Subcutaneous adipose tissue (tissue), 4 donors: ENCODE results near the gene PACRG. TPM values are rescaled to one million over a fixed set of nuclear protein-coding genes. Genes with fewer than 3 reads are reported as not detected.

ENCODE experiments used
- CTCF ChIP-seq: fragments of 450-650 bp; IDR thresholded peaks from one replicate; pipeline ENCODE4 v1.5.1; 2016; ENCODE audit warnings: low read depth, mild to moderate bottlenecking, control low read depth, antibody characterized with exemption, moderate library complexity
- total RNA-seq, 4 donors: library from RNA; depleted of rRNA; stranded (reverse); fragments of >200 nt; gene quantifications; one replicate each; pipeline ENCODE4 v1.1.0, GENCODE V29; 2016

PACRG gene
- total RNA-seq, 4 donors from 2014 or later: 0.34 TPM; not detected in 3

GRCh38 chr6:163352011-163352685 is 624.4 kb downstream of the PACRG start:
- TF ChIP-seq CTCF: no peak

- no peak for TF ChIP-seq CTCF
These were observed 625.2 kb downstream of the PACRG start for GRCh38 chr6:163352966-163353365.

- TF ChIP-seq CTCF: no peak
These were observed 626.3 kb downstream of the PACRG start for GRCh38 chr6:163354085-163354484.

GRCh38 chr6:163354761-163355425 is 627.1 kb downstream of the PACRG start:
- TF ChIP-seq CTCF: no peak

GRCh38 chr6:163355426-163355991 is 627.7 kb downstream of the PACRG start:
- TF ChIP-seq CTCF: no peak

- no peak for TF ChIP-seq CTCF
These were observed 628.5 kb downstream of the PACRG start for GRCh38 chr6:163356324-163356723.

- no peak for TF ChIP-seq CTCF
These were observed 629.0 kb downstream of the PACRG start for GRCh38 chr6:163356743-163357142.
